CD4-positive, alpha-beta T cell treated with Interleukin-1 beta for 1 hour (primary cell): ENCODE measurements around the gene MMAA.
"Not testable (repeated sequence)": the region's sequence is repeated elsewhere in the genome, so short reads cannot be mapped to it uniquely, and the experiment has no call there.

ENCODE experiments used
- DNase-seq, 2 donors: peaks; one replicate each; pipeline ENCODE4 v3.0.0-alpha.2; 2020 to 2022

MMAA gene

DNA sequence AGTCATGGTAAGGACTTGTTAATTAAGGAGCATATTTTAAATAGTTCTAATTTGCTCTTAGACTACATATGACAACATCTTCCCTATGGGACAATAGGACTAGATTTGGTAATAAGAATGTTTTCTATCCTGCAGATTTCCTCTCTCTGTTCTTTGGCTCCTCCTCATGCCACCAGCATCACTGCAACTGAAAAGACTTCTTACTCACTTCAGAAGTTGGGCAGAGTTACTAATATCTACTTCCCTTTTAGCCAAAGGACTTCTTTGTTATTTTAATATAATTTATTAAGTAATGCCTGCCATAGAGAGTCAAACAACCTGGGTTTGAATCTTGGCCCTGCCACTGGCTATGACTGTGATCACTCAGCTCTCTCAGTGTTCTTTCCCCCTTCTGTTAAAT lies 16.4 kb downstream of the MMAA start:
- DNase-seq = no peak

DNA sequence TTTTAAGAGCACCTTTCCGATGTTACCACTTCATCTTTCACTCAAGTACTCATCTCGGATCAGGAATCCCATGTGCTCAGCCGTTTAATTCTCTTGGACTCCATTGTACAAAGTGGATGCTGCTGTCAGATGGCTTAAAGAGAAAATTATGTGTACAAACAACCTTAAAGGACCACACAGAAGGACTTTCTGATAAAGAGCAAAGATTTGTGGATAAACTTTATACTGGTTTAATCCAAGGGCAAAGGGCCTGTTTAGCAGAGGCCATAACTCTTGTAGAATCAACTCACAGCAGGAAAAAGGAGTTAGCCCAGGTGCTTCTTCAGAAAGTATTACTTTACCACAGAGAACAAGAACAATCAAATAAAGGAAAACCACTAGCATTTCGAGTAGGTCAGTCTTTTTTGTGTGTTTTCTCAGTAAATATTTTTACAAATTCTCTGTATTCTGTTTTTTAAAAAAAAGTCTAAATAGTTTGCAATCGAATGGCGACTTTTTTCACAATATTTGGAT lies 20.1 kb downstream of the MMAA start:
- DNase-seq = no peak

DNA sequence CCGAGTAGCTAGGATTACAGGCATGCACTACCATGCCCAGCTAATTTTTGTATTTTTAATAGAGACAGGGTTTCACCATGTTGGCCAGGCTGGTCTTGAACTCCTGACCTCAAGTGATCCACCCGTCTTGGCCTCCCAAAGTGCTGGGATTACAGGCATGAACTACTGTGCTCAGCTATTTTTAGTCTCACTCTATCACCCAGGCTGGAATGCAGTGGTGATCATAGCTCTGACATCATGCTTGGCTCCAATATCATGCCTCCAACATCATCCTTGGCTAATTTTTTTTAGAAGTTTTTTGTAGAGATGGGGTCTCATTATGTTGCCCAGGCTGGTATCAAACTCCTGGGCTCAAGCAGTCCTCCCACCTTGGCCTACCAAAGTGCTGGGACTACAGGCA lies 21.1 kb downstream of the MMAA start:
- DNase-seq = not testable (repeated sequence)

DNA sequence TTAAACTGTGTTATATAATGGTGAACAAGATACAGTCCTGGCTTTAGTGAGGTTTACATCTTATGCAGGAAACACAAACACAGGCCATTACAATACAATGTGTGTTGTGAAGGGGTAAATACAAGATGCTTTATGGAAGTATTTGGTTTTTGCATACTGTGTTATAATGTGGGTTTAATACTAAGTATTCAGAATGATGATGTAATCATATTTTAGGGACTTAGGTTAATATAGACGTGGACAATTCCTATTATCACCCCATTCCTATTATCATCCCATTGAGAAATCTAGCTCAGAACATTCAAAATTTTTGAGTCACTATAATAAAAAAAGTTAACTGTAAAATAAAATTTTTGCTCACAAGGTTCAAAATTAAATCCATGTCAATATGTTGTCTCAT lies 24.1 kb downstream of the MMAA start:
- DNase-seq = no peak

DNA sequence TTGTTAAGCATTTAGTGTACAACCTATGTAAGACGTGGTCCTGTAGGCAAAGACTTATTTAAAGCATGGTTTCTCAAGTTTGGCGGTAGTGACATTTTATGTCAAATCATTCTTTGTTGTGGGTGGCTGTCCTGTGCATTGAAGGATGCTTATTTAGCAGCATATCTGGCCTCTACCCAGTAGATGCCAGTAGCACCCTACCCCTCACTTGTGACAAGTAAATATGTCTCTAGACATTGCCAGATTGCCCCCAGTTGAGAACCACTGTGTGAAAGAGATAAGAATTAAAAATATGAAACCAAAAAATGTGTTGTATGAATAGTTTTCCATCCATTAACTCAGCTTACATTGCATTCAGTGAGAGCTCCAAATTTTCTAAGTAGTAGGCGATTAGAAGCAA lies 25.5 kb downstream of the MMAA start:
- DNase-seq = no peak

DNA sequence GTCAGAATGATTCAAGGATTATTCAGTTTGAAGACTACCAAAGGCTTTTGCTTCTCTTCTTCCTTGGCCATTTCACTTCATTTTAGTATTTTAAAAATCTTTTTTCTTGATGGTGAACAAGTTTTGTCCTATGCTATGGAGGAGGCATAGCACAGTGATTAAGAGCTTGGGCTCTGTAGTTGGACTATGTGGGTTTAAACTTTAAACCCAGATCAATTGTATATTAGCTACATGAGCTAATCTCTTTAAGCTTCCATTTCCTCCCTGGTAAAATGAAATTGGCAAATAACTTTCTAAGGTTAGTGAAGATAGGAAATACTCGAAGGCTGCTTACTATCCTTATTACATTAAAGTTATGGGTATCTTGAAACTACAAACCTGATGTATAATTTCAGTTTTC lies 37.0 kb downstream of the MMAA start:
- no peak for DNase-seq

DNA sequence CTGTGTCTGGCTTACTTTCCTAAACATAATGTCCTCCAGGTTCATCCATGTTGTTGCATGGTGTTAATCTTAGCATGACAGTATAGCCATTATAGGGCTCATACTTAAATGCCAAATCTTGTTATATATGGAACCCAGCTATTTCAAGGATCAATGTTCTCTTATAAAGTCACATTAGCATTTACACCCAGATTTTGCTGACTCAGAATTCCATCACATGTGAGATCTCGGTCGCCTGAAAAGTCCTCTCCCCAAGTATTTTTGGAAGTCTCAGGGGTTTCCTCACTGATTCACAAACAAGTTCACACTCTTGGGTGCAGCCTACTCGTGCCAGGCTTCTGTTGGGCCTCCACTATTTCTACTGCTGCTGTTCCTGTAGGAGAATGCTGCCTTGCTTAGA lies 40.9 kb downstream of the MMAA start:
- DNase-seq = no peak

DNA sequence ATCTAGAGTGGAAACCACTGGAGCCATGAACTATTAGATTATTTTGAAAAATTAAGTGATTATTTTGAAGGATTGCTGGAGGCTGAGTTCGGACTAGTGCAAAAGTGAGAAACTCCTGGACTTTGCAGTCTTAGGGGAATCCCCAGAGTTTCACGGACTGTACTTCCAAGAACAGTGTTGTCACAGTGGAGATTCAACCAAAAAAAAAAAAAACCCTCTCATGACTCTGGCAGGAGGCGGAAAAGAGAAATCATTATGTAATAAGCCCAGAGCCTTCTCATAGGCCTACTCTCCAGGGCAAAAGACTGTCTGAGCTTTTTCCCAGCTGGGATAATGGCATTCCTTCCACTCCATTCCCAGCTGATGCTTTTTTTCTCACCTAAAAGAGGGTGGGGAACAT lies 44.0 kb downstream of the MMAA start:
- DNase-seq = no peak

DNA sequence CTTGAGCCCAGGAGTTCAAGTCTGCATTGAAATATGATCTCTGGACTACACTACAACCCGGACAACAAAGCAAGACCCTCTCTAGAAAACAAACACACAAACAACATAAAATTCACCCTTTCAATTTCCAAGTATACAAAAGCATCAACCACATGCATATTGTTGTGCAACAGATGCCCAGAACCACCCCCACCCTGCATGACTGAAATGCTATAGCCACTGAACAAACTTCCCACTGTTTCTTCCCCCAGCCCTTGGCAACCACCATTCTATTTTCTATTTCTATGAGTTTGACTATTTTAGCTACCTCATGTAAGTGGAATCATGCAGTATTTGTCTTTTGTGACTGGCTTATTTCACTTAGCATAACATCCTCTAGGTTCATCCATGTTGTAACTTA lies 46.6 kb downstream of the MMAA start:
- DNase-seq = no peak

DNA sequence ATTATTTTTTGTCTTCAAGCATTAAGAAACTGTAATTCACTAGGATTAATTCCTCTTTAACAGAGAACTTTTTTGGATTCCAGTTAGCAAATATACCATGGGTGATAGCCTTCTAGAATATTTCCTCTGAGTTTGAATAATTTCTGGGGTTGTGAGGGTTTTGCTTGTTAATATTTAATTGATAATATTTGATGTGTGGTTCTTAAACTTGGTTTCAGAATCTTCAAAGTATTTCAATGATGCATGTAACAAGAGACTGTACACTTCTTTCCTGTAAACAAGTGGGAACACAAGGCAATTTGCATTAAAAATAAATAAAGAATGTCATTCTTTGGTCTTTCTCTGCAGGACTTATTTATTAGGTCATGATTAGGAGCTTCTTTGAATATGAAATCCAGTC lies 51.2 kb downstream of the MMAA start:
- no peak for DNase-seq

DNA sequence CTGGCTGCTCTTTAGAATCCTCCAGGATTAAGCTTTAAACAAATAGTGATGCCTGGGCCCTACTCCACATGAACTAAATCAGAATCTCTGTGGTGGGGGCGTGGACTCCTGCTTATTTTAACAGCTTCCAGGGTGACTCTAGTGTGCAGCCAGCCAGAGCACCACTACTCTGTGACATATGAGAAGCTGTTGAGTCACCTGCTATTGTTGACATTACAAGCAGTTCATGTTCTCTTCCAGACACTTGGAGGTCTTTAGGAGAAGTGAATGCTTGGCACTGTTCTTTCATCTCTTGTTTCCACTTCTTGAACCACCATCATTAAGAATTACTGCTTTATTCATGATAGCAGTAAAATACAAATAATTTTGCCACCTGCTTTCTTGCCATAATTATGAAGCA lies 60.3 kb downstream of the MMAA start:
- DNase-seq = no peak

DNA sequence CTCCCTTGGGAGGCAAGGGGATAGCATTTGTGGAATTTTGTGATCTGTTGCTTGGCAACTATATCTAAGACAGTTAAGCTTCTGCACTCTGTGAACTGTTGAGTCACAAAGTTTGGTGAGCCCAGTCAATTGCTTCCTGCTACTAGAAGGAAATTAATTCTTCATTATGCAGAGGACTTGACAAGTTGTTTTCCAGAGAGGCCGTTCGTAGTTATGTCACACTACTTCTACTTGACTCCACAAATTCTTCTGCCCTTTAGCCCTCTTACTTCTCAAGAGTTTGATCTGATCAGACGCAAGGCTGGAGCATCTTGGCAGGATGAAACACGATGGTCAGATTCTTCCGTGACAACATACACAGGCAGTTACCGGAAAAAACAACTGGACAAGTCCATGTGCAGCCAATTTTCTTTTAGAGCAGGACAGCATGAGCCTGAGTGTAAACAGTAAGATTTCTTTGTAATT lies 60.8 kb downstream of the MMAA start, which contains the start of gene C4orf51:
Gene C4orf51 (plus strand): TSS at position 156 of the 465 bp plus-strand sequence. CDS start 58 bp downstream, at position 214.
- DNase-seq = no peak

DNA sequence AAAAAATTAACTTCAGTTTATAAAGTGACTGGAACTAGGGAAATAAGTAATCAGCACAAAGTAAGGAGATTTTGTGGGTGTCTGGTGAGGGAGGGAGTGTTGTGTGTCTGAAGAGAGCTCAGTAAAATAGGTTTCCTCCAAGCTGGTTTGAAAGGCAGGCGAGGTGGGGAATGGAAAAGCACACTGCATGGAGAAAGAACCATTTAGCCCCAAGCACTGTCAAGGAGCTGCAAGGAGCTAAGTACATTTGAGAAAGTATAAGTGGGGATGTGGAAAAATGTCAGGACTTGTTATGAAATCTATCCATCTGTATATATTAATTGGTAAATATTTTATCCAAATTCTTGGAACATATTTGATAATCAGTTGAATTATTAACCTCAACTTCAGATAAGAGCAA lies 61.7 kb downstream of the MMAA start:
- DNase-seq = no peak

DNA sequence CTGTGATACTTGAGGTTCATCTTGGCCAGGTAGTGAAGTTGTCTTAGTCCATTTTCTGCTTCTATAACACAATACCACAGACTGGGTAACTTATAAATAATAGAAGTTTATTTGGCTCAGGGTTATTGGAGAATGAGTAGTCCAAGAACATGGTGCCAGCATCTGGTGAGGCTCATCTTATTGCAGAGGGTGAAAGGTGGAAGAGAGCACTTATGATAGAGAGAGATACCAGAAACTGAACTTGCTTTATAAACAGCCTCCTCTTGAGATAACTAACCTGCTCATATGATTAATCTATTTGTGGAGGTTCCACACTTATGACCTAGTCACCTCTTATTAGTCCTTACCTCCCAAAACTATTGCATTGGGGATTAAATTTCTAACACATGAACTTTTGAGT lies 62.3 kb downstream of the MMAA start:
- no peak for DNase-seq

DNA sequence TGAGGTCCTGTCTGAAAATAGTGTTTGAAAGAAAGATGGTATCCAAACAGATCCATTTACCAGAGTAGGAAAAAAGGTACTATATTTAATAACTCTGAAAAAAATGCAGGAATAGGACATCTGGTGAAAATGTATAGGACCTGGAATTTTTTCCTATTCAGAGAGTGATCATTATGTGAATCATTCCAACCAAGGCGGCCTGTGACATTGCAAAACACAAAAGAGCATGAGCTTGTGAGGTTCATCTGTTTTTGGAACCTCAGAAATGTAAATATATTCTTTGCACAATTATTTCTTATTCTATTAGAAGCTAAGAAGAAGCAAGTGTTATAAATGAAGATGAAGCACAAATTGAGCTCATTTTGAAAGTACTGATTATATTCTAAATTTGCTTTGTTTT lies 62.8 kb downstream of the MMAA start:
- DNase-seq = no peak

DNA sequence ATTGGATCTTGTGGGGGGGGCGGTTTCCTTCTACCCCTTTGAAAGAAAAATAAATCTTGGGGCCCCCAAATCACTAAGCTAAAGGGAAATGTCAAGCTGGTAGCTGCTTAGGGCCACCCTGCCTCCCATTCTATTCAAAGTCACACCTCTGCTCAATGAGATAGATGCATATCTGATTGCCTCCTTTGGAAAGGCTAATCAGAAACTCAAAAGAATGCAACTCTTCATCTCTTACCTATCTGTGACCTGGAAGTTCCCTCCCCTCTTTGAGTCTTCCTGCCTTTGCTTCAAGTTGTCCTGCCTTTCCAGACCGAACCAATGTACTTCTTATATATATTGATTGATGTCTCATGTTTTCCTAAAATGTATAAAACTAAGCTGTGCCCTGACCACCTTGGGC lies 67.8 kb downstream of the MMAA start:
- no peak for DNase-seq

DNA sequence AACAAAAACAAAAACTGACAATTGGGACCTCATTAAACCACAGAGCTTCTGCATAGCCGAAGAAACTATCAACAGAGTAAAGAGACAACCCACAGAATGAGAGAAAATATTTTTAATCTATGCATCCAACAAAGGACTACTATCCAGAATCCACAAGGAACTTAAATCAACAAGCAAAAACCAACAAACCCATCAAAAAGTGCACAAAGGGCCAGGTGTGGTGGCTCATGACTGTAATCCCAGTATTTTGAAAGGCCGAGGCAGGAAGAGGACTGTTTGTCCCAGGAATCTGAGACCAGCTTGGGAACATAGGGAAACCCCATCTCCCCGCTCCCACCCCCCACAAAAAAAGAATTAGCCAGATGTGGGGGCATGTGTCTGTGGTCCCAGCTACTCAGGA lies 71.4 kb downstream of the MMAA start:
- no peak for DNase-seq

DNA sequence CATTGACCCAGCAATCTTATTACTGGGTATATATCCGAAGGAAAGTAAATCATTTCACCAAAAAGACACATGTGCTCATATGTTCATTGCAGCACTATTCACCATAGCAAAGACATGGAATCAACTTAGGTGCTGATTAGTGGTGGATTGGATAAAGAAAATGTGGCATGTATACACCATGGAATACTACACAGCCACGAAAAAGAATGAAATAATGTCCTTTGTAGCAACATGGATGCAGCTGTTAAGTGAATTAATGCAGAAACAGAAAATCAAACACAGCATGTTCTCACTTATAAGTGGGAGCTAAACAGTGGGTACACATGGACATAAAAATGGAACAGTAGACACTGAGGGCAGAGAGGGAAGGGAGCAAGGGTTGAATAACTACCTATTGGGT lies 72.2 kb downstream of the MMAA start:
- DNase-seq = not testable (repeated sequence)

DNA sequence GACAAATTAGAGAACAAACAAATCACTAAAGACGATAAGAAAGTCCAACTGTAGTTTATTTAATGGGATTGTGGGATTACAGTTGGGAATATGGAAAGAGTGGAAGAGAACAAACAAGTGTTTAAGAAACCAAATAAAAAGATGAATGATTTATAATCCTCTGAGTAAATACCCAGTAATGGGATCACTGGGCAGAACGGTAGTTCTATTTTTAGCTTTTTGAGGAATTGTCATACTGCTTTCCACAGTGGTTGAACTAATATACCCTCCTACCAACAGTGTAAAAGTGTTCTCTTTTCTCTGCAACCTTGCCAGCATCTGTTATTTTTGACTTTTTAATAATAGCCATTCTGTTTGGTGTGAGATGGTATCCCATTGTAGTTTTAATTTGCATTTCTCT lies 75.7 kb downstream of the MMAA start:
- DNase-seq = no peak

DNA sequence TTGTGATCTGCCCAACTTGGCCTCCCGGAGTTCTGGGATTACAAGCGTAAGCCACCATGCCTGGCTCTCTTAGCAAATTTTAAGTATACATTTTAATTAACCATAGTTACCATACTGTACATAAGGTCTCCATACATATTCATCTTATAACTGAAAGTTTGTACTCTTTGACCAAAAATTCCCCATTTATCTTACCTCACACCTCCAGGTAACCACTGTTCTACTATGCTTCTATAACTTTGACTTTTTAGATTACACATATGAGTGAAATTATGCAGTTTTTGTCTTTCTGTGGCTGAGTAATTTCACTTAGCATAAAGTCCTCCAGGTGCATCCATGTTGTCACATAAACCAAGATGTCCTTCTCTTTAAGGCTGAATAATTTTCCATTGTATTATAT lies 78.1 kb downstream of the MMAA start:
- no peak for DNase-seq

DNA sequence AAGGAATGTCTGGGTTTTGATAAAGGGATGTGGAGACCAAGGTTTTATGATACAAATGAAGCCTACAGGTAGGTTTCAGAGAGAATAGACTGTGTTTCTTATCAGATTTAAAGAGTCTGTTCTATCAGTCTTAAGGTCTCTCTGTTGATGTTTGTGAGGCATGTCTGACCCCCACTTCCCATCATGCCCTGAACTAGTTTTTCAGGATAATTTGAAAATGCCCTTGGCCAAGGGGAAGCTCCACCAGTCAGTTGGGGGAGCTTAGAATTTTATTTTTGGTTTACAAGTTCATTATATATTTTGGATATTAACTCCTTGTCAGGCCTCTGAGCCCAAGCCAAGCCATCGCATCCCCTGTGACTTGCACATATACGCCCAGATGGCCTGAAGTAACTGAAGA lies 79.3 kb downstream of the MMAA start:
- DNase-seq = no peak

DNA sequence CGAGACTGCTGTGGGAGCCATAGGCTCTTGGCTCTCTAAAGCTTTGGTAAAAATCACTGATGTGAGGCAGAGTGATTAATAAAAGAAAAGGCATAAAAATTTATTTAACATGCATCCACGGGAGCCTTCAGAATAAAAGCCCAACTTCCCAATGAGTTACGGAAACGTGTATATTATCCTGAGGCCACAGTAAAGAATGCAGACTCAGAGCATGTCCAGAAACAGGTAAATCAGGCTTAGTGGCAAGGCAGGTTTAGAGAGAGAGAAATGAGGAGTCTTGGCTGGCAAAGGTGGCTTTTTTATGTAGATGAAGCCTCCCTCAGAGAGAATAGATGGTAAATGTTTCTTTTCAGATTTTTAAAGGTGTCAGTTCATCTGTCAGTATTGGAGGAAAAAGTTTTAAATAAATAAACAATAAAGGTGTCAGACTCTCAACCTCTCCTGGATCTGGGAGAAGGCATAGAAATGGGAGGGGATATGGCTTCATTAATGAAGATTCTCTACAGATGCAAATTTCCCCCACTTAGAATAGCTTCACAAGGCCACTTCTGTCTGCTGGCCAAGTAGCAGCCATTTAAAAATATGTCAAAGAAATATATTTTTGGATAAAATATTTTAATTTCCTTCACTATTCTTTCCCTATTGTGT lies 84.8 kb downstream of the MMAA start:
- DNase-seq = no peak

DNA sequence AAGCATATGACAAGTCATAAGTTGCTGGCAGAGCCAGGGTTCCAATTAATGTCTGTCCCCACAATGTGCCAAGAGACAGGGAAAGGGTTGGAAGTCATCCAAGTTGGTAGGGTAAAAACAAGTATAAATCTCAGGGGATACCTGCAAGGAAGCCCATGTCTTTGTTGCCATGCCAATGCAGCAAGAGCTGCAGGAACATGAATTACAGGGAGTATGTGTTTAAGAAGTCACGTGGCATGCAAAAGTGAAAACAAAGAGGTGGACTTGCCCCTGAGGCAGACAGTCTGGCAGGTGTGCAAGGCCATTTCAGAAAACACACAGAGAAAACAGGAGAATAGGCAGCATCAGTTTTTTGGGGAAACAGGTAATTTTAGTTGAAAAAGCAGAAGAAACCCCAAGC lies 90.2 kb downstream of the MMAA start:
- no peak for DNase-seq
